ENCODE data around the gene EHBP1L1.

Gene EHBP1L1

DNA sequence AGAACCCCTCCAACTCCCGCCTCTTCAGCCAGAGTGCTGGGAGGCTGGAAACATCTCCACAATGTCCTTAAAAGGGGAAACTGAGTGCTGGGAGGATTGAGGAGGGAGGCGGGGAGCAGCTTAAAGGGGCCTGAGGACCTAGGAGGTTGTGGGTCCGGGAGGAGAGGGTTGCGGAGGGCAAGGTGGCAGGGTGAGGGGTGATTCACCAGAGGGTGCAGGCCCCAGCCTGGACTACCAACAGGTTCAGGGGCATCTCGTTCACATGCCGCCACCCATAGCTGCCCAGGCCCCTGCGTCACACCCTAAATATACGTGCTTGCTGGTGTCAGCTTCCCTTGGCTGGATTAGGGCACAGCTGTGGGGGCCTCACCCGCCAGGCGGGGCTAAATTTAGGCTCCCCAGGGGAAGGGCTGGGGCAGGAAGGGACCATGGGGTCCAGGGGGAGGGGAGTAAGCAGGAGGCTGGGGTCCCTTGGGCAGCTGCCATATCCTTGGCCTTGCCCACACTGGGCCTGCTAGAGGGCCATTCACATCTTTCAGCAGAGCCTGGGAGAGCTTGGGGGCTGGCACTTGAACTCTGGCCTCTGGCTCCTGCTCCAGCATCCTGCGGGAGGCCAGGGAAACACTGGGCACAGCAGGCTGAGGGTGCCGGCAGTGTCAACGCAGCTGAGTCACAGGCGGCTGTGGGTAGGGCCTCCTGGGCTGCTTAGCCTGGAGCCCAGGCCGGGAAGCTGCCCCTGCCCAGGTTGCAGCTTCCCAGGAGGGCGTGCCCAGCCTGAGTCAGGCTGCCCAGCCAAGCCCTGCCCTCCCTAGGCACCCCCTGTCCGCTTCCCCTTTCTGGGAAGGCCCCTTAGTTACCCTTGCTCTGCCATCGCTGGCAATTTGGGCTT lies 1.3 kb downstream of the EHBP1L1 start:
- no peak for DNase-seq (ENCODE audit: low read depth in 1 of 2, low spot score in 1 of 2)

DNA sequence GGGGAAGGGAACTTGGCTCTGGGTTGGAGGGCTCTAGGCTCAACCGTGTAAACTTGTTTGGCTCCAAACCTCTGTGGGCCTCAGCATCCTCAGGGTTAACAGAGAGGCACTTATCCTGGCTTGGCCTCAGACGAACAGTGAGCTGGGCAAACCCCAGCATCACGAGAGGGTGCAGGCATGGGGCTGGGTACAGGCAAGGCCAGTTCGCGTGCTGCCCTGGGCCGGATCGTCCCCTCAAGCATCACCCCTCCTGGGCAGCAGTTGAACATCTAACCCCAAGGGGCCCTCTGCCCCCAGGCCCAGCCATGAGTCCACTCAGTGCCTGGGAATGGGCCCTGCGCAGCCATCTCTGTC lies 1.9 kb downstream of the EHBP1L1 start:
- DNase-seq (ENCODE audit: low read depth in 1 of 2, low spot score in 1 of 2), result no peak

DNA sequence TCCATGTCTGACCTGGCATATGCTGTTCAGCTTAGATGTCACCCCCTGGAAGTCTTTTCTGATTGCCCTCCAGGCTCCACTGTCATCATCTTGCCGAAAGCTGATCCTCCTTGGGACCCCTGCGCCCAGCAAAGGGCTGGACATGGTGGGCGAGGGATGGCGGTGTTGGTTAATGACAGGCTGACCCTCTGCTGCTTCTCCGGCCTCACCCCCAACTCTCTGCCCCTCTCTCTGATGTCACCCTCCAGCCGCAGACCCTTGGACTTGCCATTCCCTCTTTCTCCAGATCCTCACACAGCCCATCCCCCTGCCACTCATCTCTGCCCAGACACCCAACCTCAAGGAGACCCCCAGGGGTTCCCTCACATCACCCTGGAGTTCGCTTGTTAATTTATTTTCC lies 2.3 kb downstream of the EHBP1L1 start:
- DNase-seq (ENCODE audit: low read depth in 1 of 2, low spot score in 1 of 2), result no peak

DNA sequence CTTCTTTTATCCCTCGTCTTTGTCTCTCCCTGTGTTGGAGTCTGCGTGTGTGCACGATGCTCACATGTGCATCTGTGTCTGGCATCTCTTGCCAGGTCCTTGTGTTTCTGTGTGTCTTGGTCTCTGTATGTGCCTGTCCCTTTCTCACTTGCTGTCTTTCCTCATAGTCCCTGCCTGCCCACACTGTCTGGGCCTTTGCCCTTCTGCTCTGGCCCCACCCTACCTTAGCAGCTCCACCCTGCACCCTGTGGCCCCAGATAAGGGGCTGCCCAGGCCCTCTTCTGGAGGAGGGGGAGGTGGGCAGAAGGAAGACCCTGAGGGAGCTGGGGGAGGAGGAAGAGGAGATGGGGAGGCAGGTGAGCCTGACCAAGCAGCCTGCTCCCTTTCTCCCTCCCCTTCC lies 2.8 kb downstream of the EHBP1L1 start:
- no peak for DNase-seq (ENCODE audit: low read depth in 1 of 2, low spot score in 1 of 2)

DNA sequence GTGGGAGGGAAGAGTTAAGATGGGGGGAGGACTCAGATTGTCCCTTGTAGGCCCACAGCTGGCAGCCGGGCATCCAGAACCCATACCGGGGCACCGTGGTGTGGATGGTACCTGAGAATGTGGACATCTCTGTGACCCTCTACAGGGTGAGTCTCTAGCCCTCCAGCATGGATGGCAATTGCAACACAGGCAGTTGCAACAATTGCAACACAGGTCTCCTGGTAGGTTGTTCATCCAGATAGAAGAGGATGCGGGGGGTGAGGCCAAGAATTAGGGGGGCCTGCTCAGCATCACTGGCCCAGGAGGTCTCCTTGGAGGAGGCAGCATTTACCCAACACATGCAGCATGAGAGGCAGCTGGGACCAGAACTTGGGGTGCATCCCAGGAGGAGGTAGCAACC lies 3.4 kb downstream of the EHBP1L1 start:
- DNase-seq (ENCODE audit: low read depth in 1 of 2, low spot score in 1 of 2), result no peak

DNA sequence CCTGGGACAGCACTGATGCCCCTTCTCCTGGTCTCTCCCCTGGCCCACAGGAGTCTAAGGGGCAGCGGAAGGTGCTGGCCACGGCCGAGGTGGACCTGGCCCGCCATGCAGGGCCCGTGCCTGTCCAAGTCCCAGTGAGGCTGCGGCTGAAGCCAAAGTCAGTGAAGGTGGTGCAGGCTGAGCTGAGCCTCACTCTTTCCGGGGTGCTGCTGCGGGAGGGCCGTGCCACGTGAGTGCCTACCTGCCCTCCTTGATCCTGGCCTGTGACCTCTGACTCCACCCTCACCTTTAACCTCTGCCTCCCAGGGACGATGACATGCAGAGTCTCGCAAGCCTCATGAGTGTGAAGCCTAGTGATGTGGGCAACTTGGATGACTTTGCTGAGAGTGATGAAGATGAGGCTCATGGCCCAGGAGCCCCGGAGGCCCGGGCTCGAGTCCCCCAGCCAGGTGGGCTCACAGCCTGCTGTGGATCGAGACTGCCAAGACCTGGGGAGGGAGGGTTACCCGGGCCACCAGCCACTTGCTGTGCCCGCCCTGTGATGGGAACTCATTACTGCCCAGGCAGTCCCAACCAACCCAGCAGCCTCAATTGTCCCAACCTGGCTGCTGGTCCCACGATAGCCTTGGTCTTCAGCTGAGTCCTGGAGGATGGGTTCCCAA lies 4.3 kb downstream of the EHBP1L1 start:
- DNase-seq (ENCODE audit: low read depth in 1 of 2, low spot score in 1 of 2), result no peak

DNA sequence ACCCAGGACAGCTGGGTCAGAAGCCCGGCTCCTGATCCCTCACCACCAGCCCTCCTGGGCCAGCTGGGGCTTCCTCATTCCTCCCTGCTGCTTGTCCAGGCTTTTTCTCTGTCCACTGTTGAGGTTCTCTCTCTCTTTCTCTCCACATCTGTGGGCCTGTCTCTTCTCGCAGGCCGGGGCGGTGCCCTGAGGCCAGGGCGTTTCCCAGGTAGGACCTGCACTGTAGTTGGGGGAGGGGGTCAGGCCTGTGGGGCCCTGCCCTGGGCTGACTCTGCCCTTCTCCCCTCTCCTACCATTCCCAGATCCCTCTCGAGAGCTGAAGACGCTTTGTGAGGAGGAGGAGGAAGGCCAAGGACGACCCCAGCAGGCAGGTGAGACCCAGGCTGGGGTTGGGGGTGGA lies 4.9 kb downstream of the EHBP1L1 start:
- DNase-seq (ENCODE audit: low read depth in 1 of 2, low spot score in 1 of 2), result no peak

DNA sequence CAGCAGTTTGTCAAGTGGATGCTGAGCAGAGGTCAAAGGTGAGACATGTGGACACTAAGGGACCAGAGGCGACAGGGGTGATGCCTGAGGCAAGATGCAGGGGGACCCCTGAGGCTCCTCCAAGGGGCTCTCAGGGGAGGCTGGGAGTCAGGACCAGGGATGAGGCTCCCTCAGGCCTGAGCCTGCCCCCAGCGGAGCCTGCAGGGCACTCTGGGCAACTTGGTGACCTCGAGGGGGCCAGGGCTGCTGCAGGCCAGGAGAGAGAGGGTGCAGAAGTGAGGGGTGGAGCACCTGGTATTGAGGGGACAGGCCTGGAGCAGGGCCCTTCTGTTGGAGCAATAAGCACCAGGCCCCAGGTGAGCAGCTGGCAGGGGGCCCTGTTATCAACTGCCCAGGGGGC lies 6.1 kb downstream of the EHBP1L1 start:
- no peak for DNase-seq (ENCODE audit: low read depth in 1 of 2, low spot score in 1 of 2)

DNA sequence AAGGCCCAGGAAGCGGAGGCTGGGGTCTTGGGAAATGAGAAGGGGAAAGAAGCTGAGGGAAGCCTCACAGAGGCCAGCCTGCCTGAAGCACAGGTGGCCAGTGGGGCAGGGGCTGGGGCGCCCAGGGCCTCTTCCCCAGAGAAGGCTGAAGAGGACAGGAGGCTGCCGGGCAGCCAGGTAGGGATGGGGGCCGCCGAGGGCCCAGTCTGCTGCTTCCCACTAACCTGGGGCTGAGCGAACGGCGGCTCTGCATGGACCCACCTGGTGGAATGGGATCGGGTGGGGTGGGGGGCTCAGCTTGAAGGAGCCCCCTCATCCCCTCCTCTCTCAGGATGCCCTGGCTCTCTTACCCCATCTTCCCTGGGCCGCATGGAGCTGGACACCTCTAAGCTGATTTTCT lies 7.7 kb downstream of the EHBP1L1 start:
- DNase-seq (ENCODE audit: low read depth in 1 of 2, low spot score in 1 of 2), result no peak

DNA sequence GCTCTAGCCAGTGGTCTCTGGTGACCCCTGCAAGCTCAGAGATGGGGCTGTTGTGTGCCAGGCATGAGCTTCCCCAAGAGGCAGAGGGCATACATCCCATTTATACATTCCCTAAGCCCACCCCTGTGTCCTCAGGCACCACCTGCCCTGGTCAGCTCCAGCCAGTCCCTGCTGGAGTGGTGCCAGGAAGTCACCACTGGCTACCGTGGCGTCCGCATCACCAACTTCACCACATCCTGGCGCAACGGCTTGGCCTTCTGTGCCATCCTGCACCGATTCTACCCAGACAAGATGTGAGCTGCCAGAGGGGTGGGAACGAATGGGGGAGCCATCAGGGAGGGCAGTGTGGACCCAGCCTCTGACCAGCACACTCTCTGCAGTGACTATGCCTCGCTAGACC lies 8.3 kb downstream of the EHBP1L1 start:
- DNase-seq (ENCODE audit: low read depth in 1 of 2, low spot score in 1 of 2), result no peak

DNA sequence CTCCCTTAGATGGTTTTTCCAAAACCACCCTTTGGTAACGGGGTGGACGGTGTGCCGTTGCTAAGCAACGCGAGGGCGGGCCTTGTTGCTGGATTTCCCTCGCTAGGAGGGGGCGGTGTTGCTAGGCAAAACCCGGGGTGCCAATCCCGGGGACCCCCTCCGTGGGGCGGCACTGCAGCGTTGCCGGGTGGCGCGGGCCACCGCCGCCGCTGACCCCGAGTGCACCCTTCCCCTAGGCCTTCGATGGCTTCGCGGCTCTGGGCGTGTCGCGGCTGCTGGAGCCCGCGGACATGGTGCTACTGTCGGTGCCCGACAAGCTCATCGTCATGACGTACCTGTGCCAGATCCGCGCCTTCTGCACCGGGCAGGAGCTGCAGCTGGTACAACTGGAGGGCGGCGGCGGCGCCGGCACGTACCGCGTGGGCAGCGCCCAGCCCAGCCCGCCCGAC lies 8.9 kb downstream of the EHBP1L1 start:
- DNase-seq (ENCODE audit: low read depth in 1 of 2, low spot score in 1 of 2), result no peak

DNA sequence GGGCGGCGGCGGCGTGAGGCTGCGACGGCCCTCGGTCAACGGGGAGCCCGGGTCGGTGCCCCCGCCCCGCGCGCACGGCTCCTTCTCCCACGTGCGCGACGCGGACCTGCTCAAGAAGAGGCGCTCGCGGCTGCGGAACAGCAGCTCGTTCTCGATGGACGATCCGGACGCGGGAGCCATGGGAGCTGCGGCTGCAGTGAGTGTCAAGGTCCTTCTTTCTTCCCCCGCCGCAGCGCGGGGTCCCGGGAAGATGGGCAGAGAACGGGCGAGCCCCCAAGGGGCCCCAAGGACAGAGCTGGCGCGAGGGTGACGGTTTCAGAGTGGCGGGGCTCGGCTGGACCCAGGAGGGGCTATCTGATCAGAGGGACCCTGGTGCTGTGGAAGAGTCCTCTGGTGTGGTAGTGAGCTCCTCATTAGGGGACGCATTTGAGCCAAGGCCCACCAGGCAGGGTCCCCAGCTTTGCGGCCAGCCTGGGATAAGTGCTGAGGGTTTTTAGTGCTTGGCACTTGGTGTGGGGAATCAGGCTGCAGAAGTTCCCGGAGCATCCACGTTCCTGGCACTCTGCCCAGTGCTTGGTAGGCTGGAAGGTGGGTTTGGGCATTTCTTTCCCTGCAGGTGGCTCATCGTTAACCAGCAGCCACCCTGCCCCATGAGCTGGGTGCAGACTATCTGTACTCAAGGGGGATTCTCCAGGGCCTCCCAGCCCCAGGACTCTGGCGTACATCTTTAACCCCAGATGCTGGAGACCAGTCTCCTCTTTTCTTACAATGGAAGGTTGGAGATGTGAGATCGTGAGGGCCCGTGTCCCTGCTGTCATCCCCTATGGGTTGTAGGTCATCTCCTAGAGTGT lies 9.8 kb downstream of the EHBP1L1 start:
- no peak for DNase-seq (ENCODE audit: low read depth in 1 of 2, low spot score in 1 of 2)

DNA sequence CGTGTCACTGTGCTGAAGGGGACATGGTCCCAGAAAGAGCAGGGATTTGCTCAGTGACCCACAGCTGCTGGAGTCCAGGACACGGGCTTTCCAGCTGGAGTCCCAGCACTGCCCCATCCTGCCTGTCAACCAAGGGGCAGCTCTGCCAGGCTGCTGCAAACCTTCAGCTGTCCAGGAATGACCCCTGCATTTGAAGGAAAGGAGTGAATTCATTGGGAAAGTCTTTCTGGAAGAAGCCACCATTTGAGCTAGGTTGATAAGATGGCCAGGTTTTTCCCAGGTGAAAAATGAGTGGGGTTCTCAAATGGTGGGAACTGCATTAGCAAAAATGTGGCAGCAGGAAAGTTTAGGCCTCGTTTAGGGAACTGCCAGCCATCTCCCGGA lies 10.4 kb downstream of the EHBP1L1 start:
- no peak for DNase-seq (ENCODE audit: low read depth in 1 of 2, low spot score in 1 of 2)

DNA sequence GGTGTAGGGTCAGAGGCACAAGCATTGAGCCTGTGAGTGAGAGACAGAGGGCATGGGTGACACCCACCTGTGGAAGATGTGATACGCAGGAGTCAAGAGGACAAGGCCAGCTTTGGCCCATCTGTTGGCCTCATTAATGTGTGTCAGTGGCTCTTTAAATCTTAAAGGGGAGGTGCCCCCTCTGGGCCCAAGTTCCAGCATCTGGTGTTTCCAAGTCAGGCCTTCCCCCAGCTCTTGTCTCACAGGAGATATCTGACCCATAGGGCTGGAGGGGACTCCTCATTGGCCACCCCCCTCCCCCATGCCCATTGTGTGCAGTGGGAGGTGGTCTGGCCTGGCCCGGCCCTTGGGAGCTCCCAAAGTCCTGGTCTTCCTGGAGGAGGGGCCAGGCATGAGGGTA lies 10.8 kb downstream of the EHBP1L1 start:
- no peak for DNase-seq (ENCODE audit: low read depth in 1 of 2, low spot score in 1 of 2)

DNA sequence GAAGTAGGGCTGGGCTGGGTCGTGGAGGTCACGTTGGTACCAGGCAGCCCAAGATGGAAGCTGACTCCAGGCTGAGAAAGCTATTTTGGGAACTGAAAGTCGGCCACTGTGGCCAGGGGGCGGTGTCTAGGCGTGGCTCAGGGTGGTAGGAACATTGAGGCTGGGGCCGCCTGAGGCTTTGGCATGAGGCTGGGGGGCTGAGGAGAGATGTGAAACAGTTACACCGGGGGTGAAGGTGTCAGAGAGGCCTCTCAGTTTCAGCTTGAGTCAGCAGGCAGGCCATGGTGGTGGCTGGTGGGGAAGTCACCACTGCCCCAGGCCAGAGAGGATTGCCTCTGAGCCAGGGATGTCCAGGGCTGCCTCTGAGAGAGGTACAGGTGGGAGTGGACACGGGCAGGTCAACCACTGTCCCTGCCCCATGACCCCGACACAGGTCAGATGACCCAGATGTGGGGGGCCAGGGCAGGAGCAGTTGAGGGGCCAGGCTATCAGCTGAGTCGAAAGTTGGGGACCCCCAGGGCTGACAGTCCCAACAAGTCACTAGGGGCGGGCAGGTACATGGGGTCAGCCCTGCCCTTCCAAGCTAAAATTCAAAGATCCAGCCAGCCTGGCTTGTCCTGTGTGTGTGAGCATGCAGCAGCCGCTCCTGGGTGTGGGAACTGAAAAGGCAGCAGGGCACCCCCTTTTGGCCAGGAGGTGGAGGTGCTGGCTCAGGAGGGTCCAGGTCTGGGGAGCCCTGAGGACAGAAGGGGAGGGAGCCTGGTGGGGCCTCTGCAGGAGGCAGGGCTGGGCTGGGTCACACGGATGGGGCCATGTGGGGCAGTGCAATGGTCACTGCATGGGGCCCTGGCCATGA lies 12.6 kb downstream of the EHBP1L1 start:
- peak; percentile 48 to 57 for DNase-seq (ENCODE audit: low read depth in 1 of 2, low spot score in 1 of 2)

DNA sequence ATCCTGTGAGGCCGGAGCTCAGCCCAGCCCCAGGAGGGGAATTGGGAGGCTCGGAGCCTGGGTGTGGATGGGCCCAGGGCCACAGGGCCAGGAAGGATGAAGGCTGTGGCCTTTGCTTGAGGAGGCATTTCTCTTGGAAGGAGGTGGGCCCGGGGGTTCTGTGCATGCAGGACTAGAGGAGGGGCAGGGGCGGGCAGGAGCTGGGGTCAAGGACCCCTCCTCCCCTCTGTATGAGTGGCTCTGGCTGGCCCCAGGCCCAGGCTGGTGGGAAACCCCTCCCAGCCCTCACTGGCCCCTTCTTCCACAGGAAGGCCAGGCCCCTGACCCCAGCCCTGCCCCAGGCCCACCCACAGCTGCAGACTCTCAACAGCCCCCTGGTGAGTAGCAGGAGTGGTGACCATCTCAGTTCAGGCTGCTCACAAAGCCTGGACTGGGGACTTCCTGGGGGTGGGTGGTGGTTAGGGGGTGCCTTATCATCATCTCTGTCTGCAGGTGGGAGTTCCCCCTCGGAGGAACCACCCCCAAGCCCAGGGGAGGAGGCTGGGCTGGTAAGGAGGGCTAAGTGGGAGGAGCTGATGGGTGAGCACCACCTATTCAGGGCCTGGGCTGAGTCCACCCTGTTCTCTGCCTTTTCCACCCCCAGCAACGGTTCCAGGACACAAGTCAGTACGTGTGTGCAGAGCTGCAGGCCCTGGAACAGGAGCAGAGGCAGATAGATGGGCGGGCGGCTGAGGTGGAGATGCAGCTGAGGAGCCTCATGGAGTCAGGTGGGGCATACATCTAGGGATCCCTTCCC lies 13.8 kb downstream of the EHBP1L1 start:
- no peak for DNase-seq (ENCODE audit: low read depth in 1 of 2, low spot score in 1 of 2)

DNA sequence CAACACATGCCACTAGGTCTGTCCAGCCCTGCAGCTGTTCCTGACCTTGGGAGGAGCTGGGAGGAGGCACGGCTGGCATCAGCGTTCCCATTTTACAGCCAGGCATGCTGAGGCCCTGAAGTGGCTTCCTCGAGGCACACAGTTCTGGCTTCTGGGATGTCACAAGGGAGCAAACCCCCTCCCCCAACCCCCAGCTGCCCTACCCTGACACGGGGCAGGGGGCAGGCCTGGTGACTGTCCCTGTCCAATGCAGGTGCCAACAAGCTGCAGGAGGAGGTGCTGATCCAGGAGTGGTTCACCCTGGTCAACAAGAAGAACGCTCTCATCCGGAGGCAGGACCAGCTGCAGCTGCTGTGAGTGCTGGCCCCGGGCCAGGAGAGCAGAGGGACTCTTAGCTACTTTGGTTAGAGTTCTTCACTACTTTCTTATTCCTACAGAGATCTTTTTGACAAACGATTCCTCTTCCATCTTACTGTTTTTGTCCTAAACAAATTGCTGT lies 14.4 kb downstream of the EHBP1L1 start:
- DNase-seq (ENCODE audit: low read depth in 1 of 2, low spot score in 1 of 2), result no peak

DNA sequence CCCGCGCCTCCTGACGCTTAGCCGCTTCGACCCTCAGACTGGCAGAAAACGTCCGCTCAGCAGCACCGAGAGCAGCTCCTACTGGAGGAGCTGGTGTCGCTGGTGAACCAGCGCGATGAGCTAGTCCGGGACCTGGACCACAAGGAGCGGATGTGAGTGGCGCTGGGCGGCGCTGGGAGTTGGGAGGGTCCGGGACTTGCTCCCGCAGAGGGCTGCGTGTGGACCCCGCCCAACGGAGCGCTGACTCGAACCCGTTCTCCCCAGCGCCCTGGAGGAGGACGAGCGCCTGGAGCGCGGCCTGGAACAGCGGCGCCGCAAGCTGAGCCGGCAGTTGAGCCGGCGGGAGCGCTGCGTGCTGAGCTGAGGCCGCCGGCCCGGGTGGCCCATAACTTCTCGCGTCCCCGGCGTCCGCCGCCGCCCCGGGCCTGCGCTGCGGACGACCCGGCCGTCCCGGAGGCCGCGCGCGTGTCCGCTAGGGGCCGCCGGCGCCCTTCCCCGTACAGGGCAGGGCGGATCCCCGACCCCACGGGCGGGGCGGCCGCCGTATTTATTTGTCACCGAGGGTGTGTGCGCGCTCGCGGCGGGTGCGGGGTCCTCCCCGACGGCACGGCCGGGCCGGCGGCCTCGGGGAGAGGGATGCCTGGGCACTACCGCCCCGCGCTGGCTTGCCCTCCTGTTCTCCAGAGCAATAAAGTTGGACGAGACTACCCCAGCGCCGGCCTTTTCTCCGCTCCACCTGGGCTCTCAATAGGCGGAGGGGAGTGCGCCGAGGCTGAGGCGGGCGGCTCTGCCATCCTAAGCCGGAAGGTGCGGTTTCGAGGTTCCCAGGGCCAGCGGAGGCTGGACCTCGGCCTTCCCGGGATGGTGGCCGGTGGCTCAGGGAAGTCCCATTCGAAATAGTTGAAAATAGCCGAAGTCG lies 16.3 kb downstream of the EHBP1L1 start:
- no peak for DNase-seq (ENCODE audit: low read depth in 1 of 2, low spot score in 1 of 2)
